MCF 10A (cell line): ENCODE results near the gene ZNF536. TPM values are rescaled to one million over a fixed set of nuclear protein-coding genes. Genes with fewer than 3 reads are reported as not detected.

ENCODE experiments used
- BruUV-seq: library from RNA; stranded (reverse); fragments of 400-500 nt; replicated peaks from 2 replicates; lab custom pipeline; 2021; lab: Mats Ljungman, UMichigan
- CTCF ChIA-PET: fragments of 300-600 bp; sonication (Branson Sonifier 250); formaldehyde crosslinking; extraction: SDS; loops from one replicate; lab custom pipeline; 2021; ENCODE audit warnings: antibody characterized with exemption, inconsistent platforms; lab: Yijun Ruan, JAX
- POLR2A ChIA-PET: fragments of 300-600, 350-650 bp; sonication (Branson Sonifier 250); formaldehyde crosslinking; extraction: SDS; loops from one replicate; lab custom pipeline; 2020; ENCODE audit warnings: antibody characterized with exemption, inconsistent platforms; lab: Yijun Ruan, JAX
- DNase-seq: peaks from one replicate; pipeline ENCODE4 v3.0.0-alpha.2; 2018; ENCODE audit not compliant: unreplicated experiment
- H3K27ac Mint-ChIP-seq: one replicate; pipeline ENCODE4 v1.8.0; 2022; ENCODE audit warnings: mild to moderate bottlenecking, low read depth, mixed read lengths; ENCODE audit not compliant: unreplicated experiment
- H3K27me3 Mint-ChIP-seq: one replicate; pipeline ENCODE4 v1.8.0; 2022; ENCODE audit warnings: mixed read lengths; ENCODE audit not compliant: insufficient read depth, unreplicated experiment
- H3K36me3 Mint-ChIP-seq: one replicate; pipeline ENCODE4 v1.8.0; 2022; ENCODE audit warnings: mild to moderate bottlenecking, moderate library complexity, mixed read lengths; ENCODE audit not compliant: insufficient read depth, unreplicated experiment
- H3K4me1 Mint-ChIP-seq: one replicate; pipeline ENCODE4 v1.8.0; 2022; ENCODE audit warnings: mixed read lengths; ENCODE audit not compliant: insufficient read depth, unreplicated experiment
- H3K4me3 Mint-ChIP-seq: one replicate; pipeline ENCODE4 v1.8.0; 2022; ENCODE audit warnings: mild to moderate bottlenecking, moderate library complexity, mixed read lengths; ENCODE audit not compliant: unreplicated experiment
- H3K9me3 Mint-ChIP-seq: one replicate; pipeline ENCODE4 v1.8.0; 2022; ENCODE audit warnings: mixed read lengths; ENCODE audit not compliant: unreplicated experiment
- intact Hi-C: fragments of 100-400 bp; cut with micrococcal nuclease; formaldehyde crosslinking; loops from 2 replicates; pipeline ENCODE4 v1.14.1; 2022
- total RNA-seq: library from RNA; stranded (reverse); gene quantifications from 2 replicates; pipeline ENCODE4 v1.2.3, GENCODE V29; 2022
- TF ChIP-seq, protein P1 (sequence below): fragments of 200-600 bp; IDR thresholded peaks from one replicate; pipeline ENCODE4 v1.8.0; 2022; ENCODE audit warnings: antibody characterized with exemption, mild to moderate bottlenecking; ENCODE audit not compliant: unreplicated experiment

The ZNF536 gene
- total RNA-seq, 1 experiment from 2014 or later = not detected

DNA sequence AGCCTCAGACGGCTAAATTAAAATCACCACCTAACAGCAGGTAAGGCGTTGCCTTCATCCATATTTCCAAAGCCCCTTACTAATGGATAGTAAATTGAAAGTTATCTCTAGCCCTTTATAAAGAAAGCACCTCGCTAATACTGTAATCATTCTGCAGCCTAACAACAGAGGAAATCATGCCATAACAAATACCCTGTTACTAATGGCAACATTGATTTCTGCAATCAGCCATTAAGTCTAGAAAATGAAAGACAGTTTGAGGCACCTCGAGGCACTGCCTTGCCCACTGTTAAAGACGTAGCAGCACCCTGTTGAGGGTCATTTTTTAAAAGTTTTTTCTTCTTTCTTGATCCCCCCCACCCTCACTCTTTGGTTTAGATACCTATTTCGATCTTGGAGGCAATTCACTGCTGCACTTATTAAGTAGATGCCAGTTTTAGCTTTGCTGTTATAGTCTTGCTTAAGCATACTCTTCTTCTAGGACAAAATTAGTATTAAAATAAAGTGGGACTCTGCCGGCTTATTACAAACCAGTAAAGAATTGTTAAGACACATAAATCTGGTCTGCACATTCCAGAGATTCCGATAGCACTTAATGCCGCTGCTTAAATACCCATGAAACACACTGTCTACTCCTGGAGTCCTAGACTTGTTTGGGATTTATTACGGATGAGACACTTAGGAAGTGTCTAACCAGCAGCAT is 74.8 kb downstream of the ZNF536 start:
- ChIA-PET POLR2A (no interaction called here), CTCF (interaction anchor here (0.7 kb wide), 1 partner anchor 22 kb away, joined by 3 read pairs; no protein-coding TSS in a partner anchor)
- peaks cover 28% of the 10 kb centered on the region for H3K9me3 Mint-ChIP-seq
- no peaks in the 10 kb centered on the region for H3K27me3 Mint-ChIP-seq
- TF ChIP-seq, protein P1, sequence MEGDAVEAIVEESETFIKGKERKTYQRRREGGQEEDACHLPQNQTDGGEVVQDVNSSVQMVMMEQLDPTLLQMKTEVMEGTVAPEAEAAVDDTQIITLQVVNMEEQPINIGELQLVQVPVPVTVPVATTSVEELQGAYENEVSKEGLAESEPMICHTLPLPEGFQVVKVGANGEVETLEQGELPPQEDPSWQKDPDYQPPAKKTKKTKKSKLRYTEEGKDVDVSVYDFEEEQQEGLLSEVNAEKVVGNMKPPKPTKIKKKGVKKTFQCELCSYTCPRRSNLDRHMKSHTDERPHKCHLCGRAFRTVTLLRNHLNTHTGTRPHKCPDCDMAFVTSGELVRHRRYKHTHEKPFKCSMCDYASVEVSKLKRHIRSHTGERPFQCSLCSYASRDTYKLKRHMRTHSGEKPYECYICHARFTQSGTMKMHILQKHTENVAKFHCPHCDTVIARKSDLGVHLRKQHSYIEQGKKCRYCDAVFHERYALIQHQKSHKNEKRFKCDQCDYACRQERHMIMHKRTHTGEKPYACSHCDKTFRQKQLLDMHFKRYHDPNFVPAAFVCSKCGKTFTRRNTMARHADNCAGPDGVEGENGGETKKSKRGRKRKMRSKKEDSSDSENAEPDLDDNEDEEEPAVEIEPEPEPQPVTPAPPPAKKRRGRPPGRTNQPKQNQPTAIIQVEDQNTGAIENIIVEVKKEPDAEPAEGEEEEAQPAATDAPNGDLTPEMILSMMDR = no peak
- H3K36me3 Mint-ChIP-seq = no peaks in the 10 kb centered on the region
- no peak overlapping the region for H3K27ac Mint-ChIP-seq
- H3K4me3 Mint-ChIP-seq = no peak overlapping the region
- BruUV-seq = no TSS peak
- no peak for DNase-seq
- intact Hi-C loops = no loop called here
- no peaks in the 10 kb centered on the region for H3K4me1 Mint-ChIP-seq

DNA sequence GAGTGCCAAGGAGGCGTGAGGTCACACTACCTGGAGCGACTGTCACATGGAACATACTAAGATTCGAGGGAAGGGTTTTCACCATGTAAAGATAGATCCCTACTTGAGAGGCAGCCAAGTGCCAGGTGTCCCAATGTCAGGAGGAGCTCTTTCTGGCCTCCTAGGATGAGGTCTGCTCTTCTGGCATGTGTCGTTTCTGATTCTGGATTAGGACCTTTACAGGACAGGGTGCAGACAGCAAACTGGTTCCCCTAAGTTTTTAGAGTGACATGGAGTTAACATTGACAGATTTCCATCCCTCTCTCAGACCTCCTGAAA is 75.3 kb downstream of the ZNF536 start:
- H3K27me3 Mint-ChIP-seq = no peaks in the 10 kb centered on the region
- H3K4me1 Mint-ChIP-seq = no peaks in the 10 kb centered on the region
- no peak overlapping the region for H3K27ac Mint-ChIP-seq
- no peaks in the 10 kb centered on the region for H3K36me3 Mint-ChIP-seq
- DNase-seq = no peak
- TF ChIP-seq, protein P1 = no peak
- intact Hi-C loops = no loop called here
- H3K9me3 Mint-ChIP-seq = peaks cover 33% of the 10 kb centered on the region
- CTCF ChIA-PET = interaction anchor here (0.6 to 0.7 kb wide), 2 partner anchors 22 to 307 kb away, joined by 3 read pairs; no protein-coding TSS in a partner anchor
- BruUV-seq = no TSS peak
- POLR2A ChIA-PET = no interaction called here
- H3K4me3 Mint-ChIP-seq = no peak overlapping the region

DNA sequence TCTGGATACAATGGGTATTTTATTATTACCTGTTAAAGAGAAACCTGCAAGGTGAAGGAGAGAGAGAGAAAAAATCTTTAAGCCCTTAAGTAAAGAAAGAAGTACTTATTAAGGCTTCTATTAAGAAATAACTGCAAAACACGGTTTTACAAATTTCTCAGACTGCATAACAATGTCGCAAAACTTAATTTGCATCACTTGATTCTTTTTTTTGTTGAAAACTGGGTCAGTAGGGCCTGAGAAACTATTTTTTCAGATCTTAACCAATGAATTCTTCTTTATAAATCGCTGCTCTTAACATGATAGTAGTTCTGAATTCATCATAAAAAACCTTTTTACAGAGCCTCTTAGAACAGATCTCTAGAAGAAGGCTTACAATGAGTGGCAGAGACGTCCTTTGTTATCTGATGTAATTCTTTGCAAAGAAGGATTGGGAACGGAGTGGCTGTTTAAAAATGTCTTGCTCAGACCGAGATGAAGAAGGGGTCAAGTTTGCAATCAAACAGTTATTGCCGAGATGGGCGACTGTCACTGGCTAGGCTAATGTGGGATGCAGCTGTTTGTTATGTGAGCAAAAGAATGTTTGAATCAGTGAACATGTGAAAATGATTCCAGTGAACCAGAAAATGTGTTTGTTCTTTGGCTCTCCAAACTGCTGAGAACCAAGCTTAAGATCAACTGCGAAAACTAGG is 76.3 kb downstream of the ZNF536 start:
- intact Hi-C loops = no loop called here
- CTCF ChIA-PET = no interaction called here
- POLR2A ChIA-PET = no interaction called here
- Mint-ChIP-seq H3K27ac (no peak overlapping the region), H3K4me1 (no peaks in the 10 kb centered on the region), H3K36me3 (no peaks in the 10 kb centered on the region), H3K4me3 (no peak overlapping the region), H3K27me3 (no peaks in the 10 kb centered on the region), H3K9me3 (peaks cover 30% of the 10 kb centered on the region)
- no TSS peak for BruUV-seq
- TF ChIP-seq, protein P1 = no peak
- DNase-seq = no peak

DNA sequence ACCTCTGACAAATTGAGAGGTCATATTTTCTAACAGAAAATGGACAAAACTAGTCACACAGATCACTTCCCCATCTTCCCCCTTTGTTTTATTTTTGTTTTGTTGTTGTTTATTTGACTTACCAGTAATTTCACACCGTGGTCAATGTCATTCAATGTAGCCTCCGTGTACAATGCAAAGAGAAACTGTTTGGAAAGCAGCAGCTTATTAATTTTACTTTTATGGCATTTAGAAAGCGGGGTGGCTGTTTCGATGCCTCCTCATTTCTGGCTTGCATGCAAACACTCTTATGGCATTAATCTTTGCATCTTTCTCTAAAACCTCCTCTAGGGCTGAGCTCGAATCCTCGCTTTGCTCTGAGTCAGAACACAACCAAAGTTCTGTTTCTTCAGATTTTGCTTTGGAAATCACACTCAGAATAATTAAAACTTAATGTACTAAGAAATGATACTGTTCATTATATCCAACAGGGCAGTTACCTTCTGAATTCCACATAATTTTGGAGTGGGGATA is 77.0 kb downstream of the ZNF536 start:
- ChIA-PET POLR2A (interaction anchor here (0.6 kb wide), 1 partner anchor 498 kb away, joined by 3 read pairs; no protein-coding TSS in a partner anchor), CTCF (interaction anchor here (0.5 to 0.6 kb wide), 2 partner anchors 11 to 114 kb away, joined by 3 to 4 read pairs; no protein-coding TSS in a partner anchor)
- TF ChIP-seq, protein P1 = no peak
- Mint-ChIP-seq H3K27me3 (no peaks in the 10 kb centered on the region), H3K4me1 (no peaks in the 10 kb centered on the region), H3K27ac (no peak overlapping the region), H3K36me3 (no peaks in the 10 kb centered on the region), H3K4me3 (no peak overlapping the region), H3K9me3 (peaks cover 30% of the 10 kb centered on the region)
- intact Hi-C loops = no loop called here
- no peak for DNase-seq
- no TSS peak for BruUV-seq
